ENCODE data around the gene CRNKL1. TPM values are rescaled to one million over a fixed set of nuclear protein-coding genes. Genes with fewer than 3 reads are reported as not detected.

Gene CRNKL1
- total RNA-seq, 2 donors from 2014 or later = 17.3 to 24.5 TPM

DNA sequence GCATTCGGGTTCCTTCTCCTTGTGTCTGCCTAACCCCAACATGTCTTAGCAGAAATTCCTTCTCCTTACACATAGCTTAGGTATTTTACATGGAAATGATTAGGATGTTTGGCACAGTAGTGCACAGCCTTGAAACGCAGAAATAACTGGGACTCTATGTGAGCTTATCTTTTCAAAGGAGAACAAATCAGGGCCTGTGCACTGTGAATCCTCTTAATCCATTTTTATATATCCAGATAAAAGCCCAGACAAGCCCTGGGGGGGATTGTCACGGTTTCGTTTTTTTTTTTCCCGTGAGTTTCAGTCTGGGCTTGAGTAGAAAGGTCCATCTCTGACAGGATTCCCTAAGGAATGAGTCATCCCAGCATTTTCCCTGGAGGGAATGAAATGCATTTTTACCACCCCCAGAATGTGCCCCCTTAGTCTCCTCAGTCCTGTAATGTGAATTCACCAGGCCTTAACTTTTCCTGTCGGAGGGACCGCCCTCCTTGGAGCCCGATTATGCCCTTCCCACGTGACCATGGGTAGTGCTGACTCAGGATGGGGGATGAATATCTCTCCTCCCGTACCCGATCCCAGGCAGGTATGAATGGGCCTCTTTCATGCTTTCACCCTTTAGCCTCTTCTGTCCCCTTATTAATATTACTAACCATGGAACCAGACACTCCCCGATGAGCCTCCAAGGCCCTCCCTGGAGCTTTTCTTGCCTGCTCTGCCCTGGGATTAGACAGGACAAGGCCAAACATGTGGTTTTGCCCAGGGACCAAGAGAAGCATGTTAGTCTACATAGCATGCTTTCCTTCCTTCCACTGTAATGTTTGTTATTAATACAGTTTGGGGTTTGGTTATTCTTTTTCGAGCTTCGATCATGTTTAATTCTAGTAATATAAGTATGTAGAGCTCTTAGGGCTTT, 59.0 kb downstream of the CRNKL1 start:
- Histone ChIP-seq H3K27me3 (replicated peaks; ENCODE audit: insufficient read depth) (no peaks in the 10 kb centered on the region), H3K4me3 (peak overlapping the region; percentile 63), H3K9me3 (no peaks in the 10 kb centered on the region), H3K36me3 (peaks cover 4% of the 10 kb centered on the region), H3K4me1 (ENCODE audit: control insufficient read depth in 1 of 2, low read depth in 2 of 2) (peaks cover 37 to 71% of the 10 kb centered on the region in 2 donors), H3K27ac (peak overlapping the region; percentile 67 to 83)
- DNase-seq (ENCODE audit: low spot score) (no peak), ATAC-seq (ENCODE audit: insufficient number of reproducible peaks, low FRiP score, low read depth) (no peak)
- TF ChIP-seq, protein P1, sequence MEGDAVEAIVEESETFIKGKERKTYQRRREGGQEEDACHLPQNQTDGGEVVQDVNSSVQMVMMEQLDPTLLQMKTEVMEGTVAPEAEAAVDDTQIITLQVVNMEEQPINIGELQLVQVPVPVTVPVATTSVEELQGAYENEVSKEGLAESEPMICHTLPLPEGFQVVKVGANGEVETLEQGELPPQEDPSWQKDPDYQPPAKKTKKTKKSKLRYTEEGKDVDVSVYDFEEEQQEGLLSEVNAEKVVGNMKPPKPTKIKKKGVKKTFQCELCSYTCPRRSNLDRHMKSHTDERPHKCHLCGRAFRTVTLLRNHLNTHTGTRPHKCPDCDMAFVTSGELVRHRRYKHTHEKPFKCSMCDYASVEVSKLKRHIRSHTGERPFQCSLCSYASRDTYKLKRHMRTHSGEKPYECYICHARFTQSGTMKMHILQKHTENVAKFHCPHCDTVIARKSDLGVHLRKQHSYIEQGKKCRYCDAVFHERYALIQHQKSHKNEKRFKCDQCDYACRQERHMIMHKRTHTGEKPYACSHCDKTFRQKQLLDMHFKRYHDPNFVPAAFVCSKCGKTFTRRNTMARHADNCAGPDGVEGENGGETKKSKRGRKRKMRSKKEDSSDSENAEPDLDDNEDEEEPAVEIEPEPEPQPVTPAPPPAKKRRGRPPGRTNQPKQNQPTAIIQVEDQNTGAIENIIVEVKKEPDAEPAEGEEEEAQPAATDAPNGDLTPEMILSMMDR (IDR thresholded peaks at IDR 0.05) = no peak

GRCh38 chr20:19991854-19992253, 60.4 kb downstream of the CRNKL1 start:
- TF ChIP-seq, protein P1 (IDR thresholded peaks at IDR 0.05) = no peak
- Histone ChIP-seq H3K9me3 (no peaks in the 10 kb centered on the region), H3K27ac (peak overlapping the region; percentile 24 to 37), H3K27me3 (replicated peaks; ENCODE audit: insufficient read depth) (no peaks in the 10 kb centered on the region), H3K4me3 (no peak overlapping the region), H3K36me3 (peaks cover 3% of the 10 kb centered on the region), H3K4me1 (ENCODE audit: control insufficient read depth in 1 of 2, low read depth in 2 of 2) (peaks cover 39 to 69% of the 10 kb centered on the region in 2 donors)
- DNase-seq (ENCODE audit: low spot score) = no peak
- ATAC-seq (ENCODE audit: insufficient number of reproducible peaks, low FRiP score, low read depth) = no peak

GRCh38 chr20:19991308-19991707, 61.0 kb downstream of the CRNKL1 start:
- Histone ChIP-seq H3K4me3 (no peak overlapping the region), H3K36me3 (no peaks in the 10 kb centered on the region), H3K27me3 (replicated peaks; ENCODE audit: insufficient read depth) (no peaks in the 10 kb centered on the region), H3K4me1 (ENCODE audit: control insufficient read depth in 1 of 2, low read depth in 2 of 2) (peaks cover 45 to 70% of the 10 kb centered on the region in 2 donors), H3K27ac (no peak overlapping the region), H3K9me3 (no peaks in the 10 kb centered on the region)
- TF ChIP-seq, protein P1 (IDR thresholded peaks at IDR 0.05) = no peak
- DNase-seq (ENCODE audit: low spot score) = no peak
- ATAC-seq (ENCODE audit: insufficient number of reproducible peaks, low FRiP score, low read depth) = no peak

DNA sequence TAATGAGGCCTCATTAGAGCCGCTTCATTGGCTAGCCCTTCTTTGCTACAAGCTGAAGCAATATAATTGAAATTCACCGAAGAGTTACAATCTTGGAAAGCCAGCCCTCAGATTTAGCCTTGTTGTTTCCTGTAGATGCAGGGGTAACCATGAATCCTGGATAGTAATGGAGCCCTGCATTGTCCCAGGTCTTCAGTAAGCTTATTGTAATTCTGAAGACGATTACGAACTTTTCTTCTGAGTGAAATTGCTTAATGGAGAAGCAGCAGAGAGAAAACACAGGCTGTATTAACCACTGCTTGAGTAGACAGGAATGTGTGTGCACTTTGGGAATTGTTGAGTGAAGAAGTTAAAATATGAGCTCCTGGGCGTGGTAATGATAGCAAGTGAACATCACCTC, 61.4 kb downstream of the CRNKL1 start:
- H3K27ac ChIP-seq = no peak overlapping the region
- no peak for ATAC-seq (ENCODE audit: insufficient number of reproducible peaks, low FRiP score, low read depth)
- no peak for DNase-seq (ENCODE audit: low spot score)
- H3K9me3 ChIP-seq = no peaks in the 10 kb centered on the region
- H3K36me3 ChIP-seq = no peaks in the 10 kb centered on the region
- no peaks in the 10 kb centered on the region for H3K27me3 ChIP-seq (replicated peaks; ENCODE audit: insufficient read depth)
- H3K4me3 ChIP-seq = no peak overlapping the region
- TF ChIP-seq, protein P1 (IDR thresholded peaks at IDR 0.05) = no peak
- H3K4me1 ChIP-seq (ENCODE audit: control insufficient read depth in 1 of 2, low read depth in 2 of 2) = peaks cover 49 to 70% of the 10 kb centered on the region in 2 donors

DNA sequence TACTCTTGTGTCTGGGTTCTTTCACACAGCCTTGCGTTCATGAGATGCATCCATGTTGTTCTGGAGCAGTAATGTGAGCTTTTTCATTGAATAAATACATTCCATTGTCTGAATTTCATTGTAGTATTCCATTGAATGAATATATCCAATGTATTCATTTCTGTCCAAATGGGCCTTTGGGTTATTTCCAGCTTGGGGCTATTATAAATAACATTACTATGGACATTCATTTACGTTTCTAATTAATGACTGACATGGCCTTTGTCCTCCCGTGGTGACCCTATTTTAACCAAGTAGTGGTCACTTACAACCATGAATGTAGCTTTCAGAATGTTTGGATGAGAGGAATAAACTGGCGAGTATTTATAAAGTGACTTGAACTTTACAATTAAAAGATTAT, 65.2 kb downstream of the CRNKL1 start:
- Histone ChIP-seq H3K4me3 (no peak overlapping the region), H3K9me3 (no peaks in the 10 kb centered on the region), H3K4me1 (ENCODE audit: control insufficient read depth in 1 of 2, low read depth in 2 of 2) (peaks cover 21 to 66% of the 10 kb centered on the region in 2 donors), H3K36me3 (no peaks in the 10 kb centered on the region), H3K27me3 (replicated peaks; ENCODE audit: insufficient read depth) (no peaks in the 10 kb centered on the region), H3K27ac (peak overlapping the region in 1 of 2 donors; percentile 38)
- ATAC-seq (ENCODE audit: insufficient number of reproducible peaks, low FRiP score, low read depth) (no peak), DNase-seq (ENCODE audit: low spot score) (no peak)
- TF ChIP-seq, protein P1 (IDR thresholded peaks at IDR 0.05) = no peak
